Suprapubic skin (tissue), 4 donors: ENCODE results near the gene EGLN3.

ENCODE experiments used
- CTCF ChIP-seq, 2 donors: fragments of 200-600 bp in 1 of 2; fragments of 450-650 bp in 1 of 2; sonication (generic) in 1 of 2; IDR thresholded peaks; one replicate each; pipeline ENCODE4 v1.5.1; 2016 to 2019; ENCODE audit warnings: antibody characterized with exemption in 2 of 2, mild to moderate bottlenecking in 1 of 2, moderate library complexity in 1 of 2
- POLR2A ChIP-seq, 2 donors: fragments of 450-650 bp; IDR thresholded peaks; one replicate each; pipeline ENCODE4 v1.6.1; 2017; ENCODE audit warnings: antibody characterized with exemption in 2 of 2, mild to moderate bottlenecking in 2 of 2, moderate library complexity in 2 of 2
- POLR2AphosphoS5 ChIP-seq, 3 donors: sonication (generic); formaldehyde crosslinking; IDR thresholded peaks; one replicate each; pipeline ENCODE4 v1.6.1; 2017; ENCODE audit warnings: antibody characterized with exemption in 3 of 3

- no peak for TF ChIP-seq CTCF (IDR thresholded peaks at IDR 0.05)
- TF ChIP-seq POLR2AphosphoS5 (IDR thresholded peaks at IDR 0.05): no peak
- TF ChIP-seq POLR2A (IDR thresholded peaks at IDR 0.05): no peak
These were observed 47.5 kb downstream of the EGLN3 start for GRCh38 chr14:33903369-33903768.
